Measurements from ENCODE around the gene PIK3R1.

Gene PIK3R1

GRCh38 chr5:68270399-68270975, 54.9 kb downstream of the PIK3R1 start:
- no peak for DNase-seq (ENCODE audit: low read depth)

DNA sequence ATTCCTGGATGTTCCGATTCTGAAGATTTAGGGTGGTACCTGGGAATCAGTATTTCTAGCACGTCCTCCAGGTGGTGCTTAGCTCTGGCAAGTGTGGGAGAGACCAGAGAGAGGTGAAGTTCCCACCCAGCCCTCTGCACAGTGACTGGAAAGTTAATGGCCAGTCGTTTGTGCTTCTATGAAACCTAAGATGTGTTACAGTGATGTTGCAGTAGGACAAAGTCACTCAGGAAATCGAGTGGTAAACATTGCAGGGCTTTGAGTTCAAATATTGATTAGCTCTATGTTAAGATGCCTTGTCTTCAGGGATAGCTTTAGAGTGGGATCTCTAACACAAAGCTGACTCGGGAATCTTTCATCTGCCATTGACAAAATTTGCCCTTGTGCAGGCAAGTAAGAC, 55.6 kb downstream of the PIK3R1 start:
- DNase-seq (ENCODE audit: low read depth): no peak

DNA sequence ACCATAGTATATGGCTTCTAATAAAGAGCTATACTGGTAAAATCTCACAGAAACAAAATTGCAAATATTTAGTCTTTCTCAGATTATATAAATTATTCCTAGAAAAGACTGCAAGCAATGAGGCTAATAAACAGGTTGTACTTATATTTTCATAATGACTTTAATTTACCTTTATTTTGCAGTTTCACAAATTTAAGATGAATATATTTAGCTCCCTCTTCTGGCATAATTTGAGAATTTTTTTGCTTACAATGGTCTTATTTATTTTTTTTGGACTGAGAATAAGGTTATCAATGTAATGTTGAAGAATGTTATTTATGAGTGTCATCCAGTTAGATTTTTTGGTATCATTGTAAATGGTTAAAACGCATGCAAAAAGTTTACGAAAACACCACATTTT, 56.7 kb downstream of the PIK3R1 start:
- no peak for DNase-seq (ENCODE audit: low read depth)

DNA sequence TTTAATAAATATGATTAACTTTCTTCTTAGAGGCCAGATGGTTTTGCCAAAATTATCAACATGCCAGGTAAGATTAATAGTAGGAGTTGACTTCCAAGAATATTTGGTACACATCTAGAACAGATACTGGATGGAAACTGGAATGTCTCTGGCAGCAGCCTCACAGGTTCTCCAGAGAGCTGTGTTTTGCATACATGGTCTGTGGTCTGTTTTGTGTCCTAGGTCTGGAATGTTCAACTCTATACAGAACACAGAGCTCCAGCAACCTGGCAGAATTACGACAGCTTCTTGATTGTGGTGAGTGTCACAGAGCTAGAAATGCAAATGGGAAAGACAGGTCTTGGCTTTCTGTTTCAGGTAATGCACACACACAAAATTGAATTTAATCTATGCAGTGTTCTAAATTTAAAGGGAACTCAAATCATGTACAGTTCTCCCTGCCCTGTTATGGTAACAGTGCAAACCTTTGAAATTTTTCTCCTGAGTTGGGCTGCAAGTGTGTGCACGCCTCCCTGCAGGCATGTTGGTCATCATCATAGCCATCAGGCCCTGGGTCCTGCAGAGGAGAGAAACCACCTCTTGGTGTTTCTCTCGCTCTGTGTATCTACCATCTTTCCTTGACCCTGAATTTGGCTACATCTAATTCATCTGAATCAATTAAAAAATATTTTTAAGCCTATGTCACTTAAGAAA, 58.3 kb downstream of the PIK3R1 start:
- DNase-seq (ENCODE audit: low read depth): no peak

GRCh38 chr5:68274847-68275651, 59.5 kb downstream of the PIK3R1 start:
- no peak for DNase-seq (ENCODE audit: low read depth)

DNA sequence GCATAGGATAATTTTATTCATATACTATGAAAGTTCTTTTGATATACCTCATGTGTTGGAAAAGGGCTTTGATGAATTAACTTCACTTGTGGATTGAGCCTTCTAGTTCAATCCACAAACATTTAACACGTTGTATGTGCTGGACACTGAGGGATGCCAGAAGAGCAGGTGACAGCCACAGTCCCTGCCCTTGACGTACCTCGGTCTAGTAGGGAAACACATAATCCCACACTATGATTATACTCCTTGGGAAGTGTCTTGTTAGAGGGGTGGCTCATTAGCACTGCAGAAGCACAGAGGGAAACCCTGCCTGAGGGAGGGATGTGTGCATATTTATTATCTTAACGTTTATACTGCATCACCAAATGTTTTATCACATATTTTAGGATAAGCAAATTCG, 61.2 kb downstream of the PIK3R1 start:
- no peak for DNase-seq (ENCODE audit: low read depth)

- no peak for DNase-seq (ENCODE audit: low read depth)
These were observed 61.9 kb downstream of the PIK3R1 start for GRCh38 chr5:68277431-68277830.

GRCh38 chr5:68279984-68280383, 64.4 kb downstream of the PIK3R1 start:
- peak; percentile 24 for DNase-seq (ENCODE audit: low read depth)

DNA sequence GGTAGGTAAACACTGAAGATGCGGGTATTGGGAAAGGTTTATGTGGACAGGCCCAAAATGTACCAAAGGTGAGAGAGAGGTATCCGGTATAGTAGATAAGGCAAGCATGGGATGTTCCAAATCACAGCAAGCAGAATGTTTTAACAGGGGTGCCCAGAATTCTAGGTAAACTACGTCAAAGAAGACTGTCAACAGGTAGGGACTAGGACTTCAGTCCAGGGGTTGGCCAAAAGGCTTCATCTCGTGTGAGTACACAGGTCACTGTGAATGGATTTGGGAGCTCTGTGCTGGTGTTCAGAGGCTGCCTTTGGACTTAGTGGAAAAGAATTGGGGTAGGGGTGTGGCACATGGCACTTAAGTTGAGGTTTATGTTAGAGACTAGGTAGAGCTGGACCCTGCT, 66.4 kb downstream of the PIK3R1 start:
- no peak for DNase-seq (ENCODE audit: low read depth)

DNA sequence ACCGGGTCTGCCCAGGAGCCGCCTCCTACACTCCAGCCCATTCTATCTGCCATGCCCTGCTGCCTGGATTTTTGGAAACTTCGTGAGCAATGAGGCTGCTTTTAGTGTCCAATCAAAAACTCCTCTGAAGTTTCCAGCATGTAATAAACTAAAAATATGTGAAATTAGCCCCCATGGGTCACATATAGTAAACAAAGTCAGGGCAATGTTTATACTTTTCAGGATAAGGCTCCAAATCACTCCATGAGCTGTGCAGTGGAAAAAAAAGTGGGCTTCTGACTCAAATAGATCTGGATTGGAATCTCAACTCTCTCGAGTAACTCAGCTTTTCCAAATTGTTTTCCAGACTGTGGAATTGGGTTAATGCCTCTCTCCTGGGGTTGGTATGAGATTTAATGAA, 68.2 kb downstream of the PIK3R1 start:
- DNase-seq (ENCODE audit: low read depth): no peak

DNA sequence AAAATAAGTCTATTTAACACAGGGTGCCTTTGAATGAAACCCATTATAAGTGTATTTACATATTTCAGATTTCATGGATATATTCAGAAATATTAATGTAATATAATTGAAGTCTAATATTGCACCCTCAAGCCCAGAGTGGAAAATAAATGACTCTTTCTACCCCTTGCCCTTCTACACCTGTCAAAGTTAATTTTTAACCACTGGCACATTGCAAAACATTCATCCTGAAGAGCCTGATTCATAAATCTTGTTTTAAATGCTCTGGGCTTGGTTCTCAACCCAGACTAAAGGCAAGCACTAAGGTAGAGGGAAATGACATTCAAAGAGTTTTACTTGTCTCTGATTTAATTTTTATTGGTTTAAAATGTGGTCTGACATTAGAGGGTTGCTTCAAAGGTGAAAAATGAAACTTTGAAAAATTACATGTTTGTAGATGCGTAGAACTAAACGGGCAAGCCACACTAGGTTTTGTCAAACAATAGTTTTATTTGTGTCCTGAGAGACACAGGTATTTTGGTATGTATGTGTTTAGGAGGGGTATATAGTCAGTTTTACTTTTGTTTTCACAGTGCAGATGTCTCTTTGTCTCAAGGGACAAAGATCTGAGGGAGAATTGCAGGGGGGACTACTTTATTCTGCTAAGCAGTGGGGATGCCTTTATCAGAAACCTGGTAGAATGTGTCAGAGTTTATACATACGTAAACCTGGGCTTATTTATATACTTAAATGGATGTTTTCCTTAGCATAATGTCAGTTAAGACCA, 69.7 kb downstream of the PIK3R1 start:
- DNase-seq (ENCODE audit: low read depth): no peak

GRCh38 chr5:68285851-68286611, 70.5 kb downstream of the PIK3R1 start:
- DNase-seq (ENCODE audit: low read depth): no peak

DNA sequence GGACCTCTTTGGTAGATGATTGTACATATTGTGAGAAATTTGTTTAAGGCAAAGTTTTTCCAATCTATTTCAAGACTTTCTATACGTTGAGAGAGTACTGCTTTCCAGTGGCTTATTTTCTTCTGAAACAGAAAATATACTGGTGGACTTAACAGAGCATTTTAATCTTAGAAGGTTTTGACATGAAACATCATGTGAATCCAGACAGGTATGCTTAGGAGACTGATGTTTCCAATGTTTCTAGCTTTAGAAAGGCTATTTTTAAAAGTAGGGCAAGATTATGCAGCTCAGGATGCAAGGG, 71.0 kb downstream of the PIK3R1 start:
- no peak for DNase-seq (ENCODE audit: low read depth)

- DNase-seq (ENCODE audit: low read depth): no peak
These were observed 72.0 kb downstream of the PIK3R1 start for GRCh38 chr5:68287631-68287975.

- DNase-seq (ENCODE audit: low read depth): peak; percentile 19
These were observed 72.6 kb downstream of the PIK3R1 start for GRCh38 chr5:68287976-68288706.

- no peak for DNase-seq (ENCODE audit: low read depth)
These were observed 73.2 kb downstream of the PIK3R1 start for GRCh38 chr5:68288707-68289134.

DNA sequence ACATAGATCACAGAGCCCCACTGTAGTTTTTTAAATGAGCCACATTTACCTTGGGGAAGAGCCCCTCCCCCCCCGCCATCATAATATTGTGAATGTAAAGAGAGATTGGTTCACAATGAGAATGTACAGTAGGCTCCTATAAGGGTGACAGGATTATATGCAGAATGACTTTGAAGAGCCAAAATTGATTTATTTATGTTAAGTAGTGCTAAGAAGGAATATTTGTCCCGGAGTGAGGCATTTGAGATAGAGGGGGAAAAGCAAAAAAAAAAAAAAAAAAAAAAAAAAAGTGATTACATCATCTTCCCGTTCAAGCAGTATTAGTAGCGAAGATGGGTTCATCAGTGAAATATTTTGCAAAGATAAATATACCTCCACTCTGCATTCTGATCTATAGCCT, 73.9 kb downstream of the PIK3R1 start:
- DNase-seq (ENCODE audit: low read depth): no peak

GRCh38 chr5:68290260-68290674, 74.7 kb downstream of the PIK3R1 start:
- no peak for DNase-seq (ENCODE audit: low read depth)

GRCh38 chr5:68290847-68291246, 75.3 kb downstream of the PIK3R1 start:
- no peak for DNase-seq (ENCODE audit: low read depth)

DNA sequence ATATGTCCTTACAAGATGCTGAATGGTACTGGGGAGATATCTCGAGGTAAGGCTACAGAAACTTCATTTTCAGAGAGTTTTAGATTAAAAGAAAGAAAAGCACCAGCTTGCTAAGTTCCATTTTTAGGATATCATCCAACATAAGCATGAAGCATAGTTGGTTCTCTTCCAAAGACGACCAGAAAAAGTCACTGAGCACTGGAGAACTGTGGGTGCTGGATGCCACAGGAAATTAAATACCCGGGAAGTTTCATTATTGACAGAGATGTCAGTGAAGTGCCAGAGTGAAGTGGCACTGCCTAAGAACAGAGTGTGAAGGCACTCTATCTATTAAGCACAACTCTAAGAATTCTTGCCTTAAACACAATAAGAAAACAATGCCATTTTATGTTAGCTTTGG, 76.8 kb downstream of the PIK3R1 start:
- no peak for DNase-seq (ENCODE audit: low read depth)

DNA sequence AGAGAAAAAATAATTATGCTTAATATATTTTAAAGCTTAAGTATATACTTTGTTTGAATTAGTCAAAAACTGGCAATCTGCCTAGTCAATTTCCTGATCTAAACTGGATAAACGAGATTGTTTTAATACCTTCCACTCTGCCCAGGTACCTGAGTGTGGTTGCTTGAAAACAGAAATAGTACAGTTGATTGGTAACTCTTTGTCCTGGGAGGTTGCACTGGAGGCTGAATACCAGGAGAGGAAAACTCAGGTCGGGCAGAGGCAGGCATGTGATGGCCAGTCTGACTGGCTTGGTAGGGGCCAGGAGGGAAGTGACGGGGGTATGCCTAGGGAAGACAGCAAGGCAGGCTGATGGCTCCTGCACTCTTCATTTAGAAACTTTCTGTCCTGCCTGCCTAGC, 80.2 kb downstream of the PIK3R1 start:
- no peak for DNase-seq (ENCODE audit: low read depth)

Data from T follicular helper cell (primary cell).